Fibroblast of skin of right quadriceps (primary cell): ENCODE results near the gene INPP4A.

Source experiments
- DNase-seq: peaks from one replicate; pipeline ENCODE4 v3.0.0-alpha.2; 2013

INPP4A gene

DNA sequence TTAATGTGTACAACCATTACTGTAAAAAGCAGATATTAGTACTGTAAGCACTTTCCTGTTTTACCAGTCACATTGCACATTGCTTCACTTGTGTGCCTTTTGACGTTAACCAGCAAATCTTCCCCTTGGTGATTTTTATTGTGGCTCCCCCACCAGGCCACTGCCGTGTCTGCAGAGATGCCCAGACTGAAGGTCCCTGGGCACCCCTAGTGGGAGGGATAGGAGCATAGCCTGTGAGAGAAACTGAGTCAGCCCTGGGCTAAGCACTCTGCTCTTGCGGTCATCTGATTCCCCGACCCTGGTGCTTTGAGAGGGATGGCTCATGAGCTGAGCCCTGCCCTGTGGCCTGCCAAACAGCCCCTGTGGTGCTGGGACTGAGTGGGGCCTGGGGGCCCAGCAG lies 73.4 kb downstream of the INPP4A start:
- DNase-seq = no peak

DNA sequence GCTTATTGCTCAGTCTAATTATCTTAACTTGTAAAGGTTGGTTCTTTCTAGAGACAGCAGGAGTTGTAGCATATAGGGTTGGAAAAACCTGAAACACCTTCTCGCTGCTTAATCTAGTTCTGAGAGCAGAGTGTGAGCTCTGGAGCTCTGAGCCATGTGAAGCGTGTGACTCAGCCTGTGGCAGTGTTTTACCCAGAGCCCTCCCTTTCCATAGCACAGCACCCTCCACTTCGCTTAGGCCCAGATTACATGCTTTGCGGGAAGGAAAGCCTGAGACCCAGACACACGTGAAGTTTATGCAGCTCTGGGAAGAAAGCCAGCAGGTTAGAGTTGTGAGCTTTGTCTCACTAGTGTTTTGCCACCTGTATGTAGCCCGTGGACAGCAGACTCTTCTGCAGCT lies 74.5 kb downstream of the INPP4A start:
- DNase-seq = no peak

DNA sequence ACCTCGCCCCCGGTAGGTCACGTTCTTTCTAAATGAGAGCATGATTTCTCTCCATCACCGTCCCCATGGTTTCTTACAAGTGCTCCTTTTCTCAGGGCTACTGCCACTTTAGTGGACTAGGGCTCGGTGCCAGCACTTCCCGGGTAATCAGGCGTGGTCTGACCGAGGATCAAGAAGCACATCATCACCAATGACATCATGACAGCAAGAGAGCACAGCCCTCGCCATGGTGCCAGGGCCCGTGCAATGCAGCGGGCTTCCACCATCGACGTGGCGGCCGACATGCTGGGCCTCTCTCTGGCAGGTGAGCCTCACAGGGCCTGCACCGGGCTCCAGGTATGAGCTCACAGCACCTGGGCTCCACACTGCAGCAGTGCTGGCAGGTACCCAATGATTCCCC lies 75.2 kb downstream of the INPP4A start:
- no peak for DNase-seq

DNA sequence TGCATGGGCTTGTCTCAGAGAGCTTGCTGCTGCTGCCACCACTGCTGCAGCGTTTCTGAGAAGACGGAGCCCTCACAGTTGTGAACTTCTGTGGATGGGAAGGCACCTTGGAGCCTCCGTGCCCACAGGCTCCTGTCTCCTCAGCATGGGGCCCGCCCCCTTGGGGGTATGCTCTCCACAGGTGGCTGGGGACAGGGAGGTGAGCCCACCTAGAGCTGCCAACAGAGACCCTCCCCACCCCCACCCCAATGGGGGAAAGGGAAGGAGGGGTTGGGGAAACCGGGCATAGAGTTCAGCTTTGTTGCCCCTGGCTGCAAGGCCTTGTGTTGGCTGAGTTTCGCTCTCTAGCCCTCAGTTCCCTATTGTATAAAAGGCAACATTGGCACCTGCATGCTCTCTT lies 76.1 kb downstream of the INPP4A start:
- no peak for DNase-seq

DNA sequence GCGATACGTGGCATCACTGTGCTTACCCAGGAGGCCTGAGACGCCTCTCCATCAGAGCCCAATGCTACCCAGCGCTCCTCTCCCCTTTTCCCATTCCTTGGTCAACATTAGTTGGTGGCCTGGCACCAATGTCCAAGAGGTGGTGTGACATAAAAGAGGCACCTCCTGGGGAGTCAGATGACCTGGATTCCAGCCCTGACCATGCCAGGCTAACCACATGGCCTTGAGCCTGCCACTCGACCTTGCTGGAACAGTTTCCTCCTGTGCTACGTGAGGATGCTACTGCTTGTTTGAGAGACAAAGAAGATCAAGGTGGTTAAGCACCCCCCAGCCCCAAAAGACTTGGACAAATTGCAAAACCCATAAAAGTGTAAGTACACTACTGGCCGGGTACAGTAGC lies 76.6 kb downstream of the INPP4A start:
- no peak for DNase-seq

DNA sequence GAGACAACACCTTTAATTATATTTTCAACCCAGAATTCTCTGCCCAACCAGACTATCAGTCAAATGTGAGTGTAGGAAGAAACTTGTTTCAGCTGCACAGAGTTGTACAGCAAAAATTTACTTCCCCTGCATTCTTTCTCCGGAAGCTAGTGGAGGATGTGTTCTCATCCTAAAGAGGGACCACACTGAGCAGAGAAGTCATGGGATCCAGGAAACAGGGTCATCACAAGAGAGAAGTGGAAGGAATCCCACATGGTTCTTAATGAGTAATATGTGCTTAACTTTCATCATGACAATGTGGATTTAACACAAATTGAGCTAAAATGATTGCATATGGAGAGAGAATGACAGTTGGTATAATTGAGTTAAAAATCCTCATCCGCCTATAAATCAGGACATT lies 78.2 kb downstream of the INPP4A start:
- DNase-seq = no peak

DNA sequence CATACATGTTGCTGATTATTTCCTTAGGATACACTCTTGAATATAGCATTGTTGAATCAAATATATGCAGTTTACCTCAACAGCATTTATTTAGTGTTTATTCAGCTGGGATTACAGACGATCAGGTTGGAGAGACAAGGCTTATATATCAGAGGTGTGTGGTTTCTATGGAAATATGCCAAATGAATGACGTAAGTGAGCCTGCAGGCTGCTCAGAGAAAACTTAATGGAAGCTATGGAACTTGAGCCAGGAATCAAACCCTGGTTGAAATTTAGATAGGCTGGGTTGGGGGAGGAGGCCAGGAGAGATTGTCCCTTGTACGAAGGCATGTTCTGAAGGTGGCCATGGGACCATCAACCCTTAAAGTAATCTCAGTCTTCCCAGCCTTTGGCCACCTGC lies 79.5 kb downstream of the INPP4A start:
- DNase-seq = no peak

GRCh38 chr2:98528349-98528748 lies 83.7 kb downstream of the INPP4A start:
- no peak for DNase-seq

- no peak for DNase-seq
These were observed 85.5 kb downstream of the INPP4A start for GRCh38 chr2:98530114-98530513.

DNA sequence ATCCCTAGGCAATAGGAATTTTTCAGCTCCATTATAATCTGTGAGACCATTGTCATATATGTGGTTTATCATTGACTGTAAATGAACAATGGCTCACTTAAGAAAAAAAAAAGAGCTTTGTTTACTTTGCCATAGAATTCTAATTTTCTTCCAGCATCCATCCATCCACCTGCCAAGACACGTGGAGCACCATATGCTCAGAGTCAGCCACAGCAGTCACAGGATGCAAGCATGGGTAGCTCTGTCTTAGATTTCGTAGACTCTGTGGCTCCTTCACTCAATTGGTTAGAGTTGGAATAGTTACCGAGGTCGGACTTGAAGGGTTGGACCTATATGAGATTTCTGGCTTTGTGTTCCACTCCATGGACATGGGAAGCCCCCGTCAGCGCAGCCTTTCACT lies 88.1 kb downstream of the INPP4A start:
- DNase-seq = no peak

GRCh38 chr2:98533547-98533946 lies 88.9 kb downstream of the INPP4A start:
- DNase-seq = no peak

- DNase-seq = no peak
These were observed 90.1 kb downstream of the INPP4A start for GRCh38 chr2:98534761-98535160.

DNA sequence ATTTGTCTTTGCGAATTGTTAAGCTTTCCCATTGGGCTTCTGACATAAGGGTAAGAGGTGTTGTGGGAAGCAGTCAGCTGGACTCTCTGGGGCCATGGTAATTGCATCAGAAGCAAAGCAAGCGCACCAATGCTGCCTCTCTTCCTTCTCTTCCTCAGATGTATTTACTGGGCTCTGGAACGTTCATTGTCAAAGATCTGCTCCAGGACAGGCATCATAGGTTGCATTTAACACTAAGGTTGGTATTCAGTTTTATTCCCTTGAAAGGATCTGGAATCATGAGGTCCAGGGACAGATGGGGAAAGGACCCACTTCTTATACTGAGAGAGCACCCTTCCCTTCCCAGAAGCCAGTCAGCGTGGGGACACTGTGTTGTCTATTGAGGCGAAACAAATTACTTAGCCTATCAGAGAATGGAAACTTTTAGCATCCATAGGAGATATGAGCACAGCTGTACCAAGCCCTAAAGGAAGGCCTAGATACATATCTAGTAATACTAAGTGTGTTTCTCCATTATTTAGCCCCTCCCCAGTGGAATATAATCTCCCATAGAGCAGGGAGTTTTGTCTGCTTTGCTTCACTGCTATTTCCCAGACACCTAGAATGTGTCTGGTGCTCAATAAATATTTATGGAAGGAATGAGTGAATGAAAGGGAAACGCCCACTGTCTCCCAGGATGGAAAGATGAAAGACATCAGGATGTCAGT lies 91.5 kb downstream of the INPP4A start:
- no peak for DNase-seq

GRCh38 chr2:98537390-98538126 lies 92.9 kb downstream of the INPP4A start:
- no peak for DNase-seq

DNA sequence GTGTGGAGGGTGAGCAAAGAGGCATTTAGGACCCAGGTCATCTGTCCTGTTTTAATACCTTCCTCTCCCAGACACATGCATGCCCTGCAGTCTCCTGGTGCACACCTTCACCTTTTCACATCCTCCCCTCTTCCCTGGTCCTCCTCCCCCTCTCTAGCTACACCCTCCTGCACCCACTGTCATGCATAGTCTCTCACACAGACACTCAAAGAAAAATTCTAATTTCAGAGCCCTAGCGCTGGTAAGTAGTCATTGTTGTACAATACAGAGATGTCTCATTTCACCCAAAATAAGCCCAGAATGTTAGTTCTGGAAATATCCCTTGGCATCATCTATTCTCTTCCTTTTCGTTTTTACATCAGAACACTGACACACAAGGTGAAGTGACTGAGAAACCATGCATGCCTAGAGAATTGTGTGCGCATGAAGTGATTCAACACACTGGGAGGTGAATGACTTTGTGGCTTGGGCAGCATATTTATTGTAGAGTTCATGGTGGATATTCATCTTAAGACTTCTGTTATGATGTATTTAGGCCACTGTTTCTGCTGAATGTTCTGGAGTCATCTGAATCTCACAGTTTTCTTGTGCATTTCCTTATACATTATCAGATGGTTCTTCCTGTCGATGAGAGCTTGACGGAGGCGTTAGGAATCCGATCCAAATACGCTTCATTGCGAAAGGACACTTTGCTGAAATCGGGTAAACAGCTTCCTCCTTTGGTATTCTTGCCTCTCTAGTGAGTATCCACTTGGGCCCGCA lies 93.8 kb downstream of the INPP4A start:
- no peak for DNase-seq

DNA sequence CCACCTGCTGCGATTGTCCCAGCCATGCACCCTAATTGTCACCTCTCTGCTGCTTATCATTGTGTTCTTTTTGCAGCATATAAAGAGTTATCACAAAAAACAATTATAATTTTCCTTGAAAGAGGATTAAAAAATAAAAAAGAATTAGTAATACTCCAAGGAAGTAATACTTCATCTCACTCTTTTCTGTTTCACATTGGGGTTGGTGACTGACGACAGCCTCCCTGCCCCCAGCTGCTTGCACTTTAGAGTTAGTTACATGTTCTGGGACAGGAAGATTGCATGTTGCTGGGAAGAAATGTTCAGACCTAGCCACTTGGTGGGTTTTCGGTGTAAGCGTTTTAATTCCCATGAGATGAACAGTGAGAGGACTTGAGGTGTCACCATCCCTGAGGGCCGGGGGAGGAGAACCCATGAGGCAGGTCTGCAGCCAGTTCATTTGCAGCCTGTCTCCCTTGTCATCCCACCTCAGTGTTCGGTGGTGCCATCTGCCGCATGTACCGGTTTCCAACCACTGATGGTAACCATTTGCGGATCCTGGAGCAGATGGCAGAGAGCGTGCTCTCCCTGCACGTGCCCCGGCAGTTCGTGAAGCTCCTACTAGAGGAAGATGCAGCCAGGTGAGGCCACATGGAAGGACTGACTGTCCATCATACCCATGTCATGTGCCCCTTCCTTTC lies 94.5 kb downstream of the INPP4A start:
- DNase-seq = no peak

GRCh38 chr2:98540536-98540935 lies 95.9 kb downstream of the INPP4A start:
- DNase-seq = no peak

GRCh38 chr2:98541489-98541888 lies 96.8 kb downstream of the INPP4A start:
- no peak for DNase-seq

- no peak for DNase-seq
These were observed 97.2 kb downstream of the INPP4A start for GRCh38 chr2:98541906-98542305.

GRCh38 chr2:98543214-98543613 lies 98.6 kb downstream of the INPP4A start:
- no peak for DNase-seq

DNA sequence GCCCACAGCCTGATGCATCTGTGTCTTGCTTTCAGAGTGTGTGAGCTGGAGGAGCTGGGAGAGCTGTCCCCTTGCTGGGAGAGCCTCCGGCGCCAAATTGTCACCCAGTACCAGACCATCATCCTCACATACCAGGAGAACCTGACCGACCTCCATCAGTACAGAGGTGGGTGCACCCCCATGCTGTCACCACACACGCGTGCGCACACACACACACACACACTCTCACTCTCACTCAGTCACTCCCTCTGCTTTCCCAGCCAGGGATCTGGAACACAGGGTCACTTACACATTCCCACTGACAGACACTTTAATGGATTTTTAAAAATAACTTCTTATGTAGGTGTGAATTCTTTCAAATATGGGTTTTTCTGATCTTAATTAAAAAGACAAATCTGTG lies 99.2 kb downstream of the INPP4A start:
- DNase-seq = no peak

GRCh38 chr2:98545591-98545990 lies 100.9 kb downstream of the INPP4A start:
- DNase-seq = no peak

DNA sequence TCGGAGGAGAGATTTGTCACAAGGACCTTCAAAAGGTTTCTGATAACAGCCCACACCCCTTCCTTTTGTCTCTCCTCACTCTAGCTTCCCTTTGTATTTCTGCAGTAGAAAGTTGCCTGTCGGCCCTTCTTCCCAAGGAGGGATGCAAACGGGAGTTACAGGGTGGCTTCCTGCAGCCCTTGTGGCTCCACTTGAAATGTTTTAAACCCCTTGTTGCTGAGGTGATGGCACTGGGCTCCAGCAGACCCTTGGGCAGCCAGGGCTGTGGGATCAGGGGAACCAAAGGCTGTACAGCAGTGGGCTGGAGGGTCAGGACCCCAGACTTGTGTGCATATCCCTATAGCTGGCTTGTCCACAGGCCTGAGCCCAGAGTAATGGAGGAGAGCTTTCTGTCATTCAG lies 101.5 kb downstream of the INPP4A start:
- no peak for DNase-seq
